Fibroblast of peridontal ligament (primary cell): ENCODE measurements around the gene XIST.
"Not testable (repeated sequence)": the region's sequence is repeated elsewhere in the genome, so short reads cannot be mapped to it uniquely, and the experiment has no call there.

Experiments
- DNase-seq: peaks from one replicate; pipeline ENCODE4 v3.0.0-alpha.2; 2010; ENCODE audit errors: extremely low read depth

The XIST gene

DNA sequence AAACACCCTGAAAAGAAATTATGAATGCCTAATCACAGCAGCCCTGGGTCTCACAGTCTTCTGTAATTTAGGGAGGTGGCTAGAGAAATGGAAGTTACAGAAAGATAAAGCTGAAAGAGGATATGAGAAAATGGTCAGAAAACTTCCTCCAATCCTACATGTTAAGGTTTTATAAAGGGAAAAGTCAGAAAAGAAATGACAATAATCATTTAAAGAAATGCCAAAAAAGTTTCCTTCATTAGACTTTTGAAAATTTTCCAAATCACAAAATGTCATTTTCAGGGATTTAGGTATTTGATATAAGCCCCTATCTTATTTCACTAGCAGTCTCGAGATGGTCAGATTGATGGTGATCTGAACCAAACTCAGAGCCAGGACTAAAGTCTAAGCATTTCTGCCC lies 13.4 kb downstream of the XIST start:
- DNase-seq = no peak

DNA sequence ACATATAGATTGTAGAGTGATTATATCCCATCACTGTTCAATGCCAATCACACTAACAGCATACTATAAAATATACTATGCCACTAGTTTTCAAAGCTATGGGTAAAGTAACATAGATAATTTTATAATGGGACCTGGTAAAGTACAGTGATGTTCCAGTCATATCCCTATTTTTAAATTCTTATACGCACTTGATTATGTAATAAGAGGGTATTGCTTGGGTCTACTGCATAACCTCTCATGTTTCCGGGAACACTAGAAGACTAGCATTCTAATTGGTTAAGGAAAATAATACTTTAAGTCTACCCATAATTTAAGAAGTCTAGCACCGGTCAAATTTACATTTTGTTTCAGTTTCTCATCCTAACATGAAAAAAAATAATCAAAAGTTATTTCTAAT lies 14.4 kb downstream of the XIST start:
- DNase-seq = no peak

DNA sequence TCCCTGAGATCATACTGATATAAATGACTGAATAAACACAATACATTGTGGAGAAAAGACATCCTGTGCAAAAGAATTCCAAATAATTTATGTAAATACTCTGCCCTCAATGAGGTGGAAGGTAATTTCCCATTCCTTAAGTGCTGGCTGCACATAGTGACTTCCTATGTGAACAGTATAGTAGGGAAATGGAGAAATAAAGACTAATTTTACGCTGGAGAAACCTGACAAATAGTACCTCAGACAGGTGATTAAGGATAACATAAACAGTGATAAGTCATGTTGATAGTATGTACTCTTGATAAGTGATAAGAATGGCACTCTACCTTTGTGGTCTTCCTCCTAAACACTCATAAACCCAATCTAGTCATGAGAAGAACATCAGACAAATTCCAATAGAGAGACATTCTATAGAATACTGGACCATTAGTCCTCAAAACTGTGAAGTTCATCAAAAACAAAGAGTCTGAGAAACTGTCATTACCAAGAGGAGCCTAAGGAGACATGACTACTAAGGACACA lies 15.5 kb downstream of the XIST start:
- no peak for DNase-seq

GRCh38 chrX:73834219-73834618 lies 18.3 kb downstream of the XIST start:
- DNase-seq = no peak

DNA sequence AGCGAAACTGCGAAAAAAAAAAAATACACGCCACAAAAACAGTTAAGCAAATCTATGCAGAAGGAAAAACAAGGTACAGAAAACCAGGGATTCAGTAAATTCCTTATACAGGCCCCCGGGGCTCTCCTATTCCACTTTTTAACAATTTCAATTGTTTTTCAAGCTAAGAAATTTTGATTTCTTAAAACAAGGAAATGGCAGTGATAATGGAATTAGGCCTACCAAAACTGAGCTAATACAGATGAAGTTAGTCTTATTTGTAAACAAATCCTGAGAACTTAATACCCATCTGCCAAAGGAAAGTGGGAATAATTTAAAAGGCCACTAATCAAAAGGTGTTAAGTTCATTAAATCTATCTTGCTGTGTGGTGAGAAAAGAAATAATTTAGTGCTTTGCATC lies 20.2 kb downstream of the XIST start:
- no peak for DNase-seq

- DNase-seq = no peak
These were observed 21.0 kb downstream of the XIST start for GRCh38 chrX:73831500-73831899.

GRCh38 chrX:73830489-73831414 lies 21.8 kb downstream of the XIST start:
- no peak for DNase-seq

GRCh38 chrX:73829890-73830466 lies 22.5 kb downstream of the XIST start:
- DNase-seq = no peak

- DNase-seq = no peak
These were observed 24.3 kb downstream of the XIST start for GRCh38 chrX:73828080-73828720.

DNA sequence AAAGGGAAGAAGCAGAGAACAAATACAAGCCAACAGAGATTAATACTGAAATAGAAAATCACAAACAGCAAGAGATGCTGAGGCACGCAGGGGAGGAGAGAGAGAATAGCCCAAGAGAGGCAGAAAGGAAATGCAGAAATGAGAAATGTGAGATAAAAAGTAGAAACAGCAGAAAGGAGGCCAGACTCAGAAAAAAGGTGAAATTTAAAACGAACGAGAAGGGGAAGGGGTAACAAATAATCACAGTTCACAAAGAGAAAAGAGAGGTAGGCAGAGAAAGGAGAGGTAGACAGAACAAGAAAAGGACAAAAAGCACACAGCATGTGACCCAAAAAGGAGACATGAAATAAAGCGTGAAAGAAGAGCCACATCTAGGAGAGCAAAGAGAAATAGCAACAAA lies 25.1 kb downstream of the XIST start:
- DNase-seq = no peak

- DNase-seq = no peak
These were observed 25.5 kb downstream of the XIST start for GRCh38 chrX:73826996-73827395.

DNA sequence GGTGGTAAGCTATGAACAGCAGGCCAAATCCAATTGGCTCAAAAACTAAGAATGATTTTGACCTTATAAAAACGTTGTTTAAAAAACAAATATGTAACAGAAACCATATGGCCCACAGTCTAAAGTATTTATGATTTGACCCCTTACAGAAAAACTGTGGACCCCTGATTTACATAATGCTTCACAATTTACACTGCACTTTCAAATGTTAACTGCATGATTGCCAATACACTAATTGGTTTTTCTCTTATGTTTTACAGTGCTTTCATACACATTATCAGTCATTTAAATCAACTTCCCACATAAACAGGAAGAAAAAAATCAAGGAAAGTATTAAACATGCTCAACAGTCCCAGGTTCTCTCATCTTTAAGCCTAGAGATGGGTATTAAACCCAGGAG lies 26.9 kb downstream of the XIST start:
- no peak for DNase-seq

DNA sequence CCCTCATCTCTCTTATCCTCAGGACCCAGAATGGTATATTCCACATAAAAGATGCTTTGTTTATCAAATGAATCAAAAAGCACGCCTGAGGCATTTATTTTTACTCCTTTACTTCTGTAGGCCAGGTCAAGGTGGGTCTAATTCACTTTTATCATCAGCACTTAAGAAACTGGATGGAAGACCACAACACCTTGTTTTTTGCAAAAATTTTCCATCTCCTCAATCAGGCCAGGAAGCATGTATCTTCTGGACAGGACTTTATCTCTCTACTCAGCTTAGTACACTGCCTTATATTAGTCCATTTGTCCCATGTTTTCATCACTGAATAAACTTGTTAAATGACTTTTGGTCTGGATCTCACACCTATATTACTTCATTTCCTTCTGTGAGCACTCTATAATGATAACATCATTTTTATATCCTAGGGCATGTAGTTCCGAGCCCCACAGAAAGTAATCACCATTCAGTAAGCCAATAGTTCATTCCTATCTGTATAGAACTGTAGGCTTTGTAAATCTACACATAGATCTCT lies 29.0 kb downstream of the XIST start:
- no peak for DNase-seq

DNA sequence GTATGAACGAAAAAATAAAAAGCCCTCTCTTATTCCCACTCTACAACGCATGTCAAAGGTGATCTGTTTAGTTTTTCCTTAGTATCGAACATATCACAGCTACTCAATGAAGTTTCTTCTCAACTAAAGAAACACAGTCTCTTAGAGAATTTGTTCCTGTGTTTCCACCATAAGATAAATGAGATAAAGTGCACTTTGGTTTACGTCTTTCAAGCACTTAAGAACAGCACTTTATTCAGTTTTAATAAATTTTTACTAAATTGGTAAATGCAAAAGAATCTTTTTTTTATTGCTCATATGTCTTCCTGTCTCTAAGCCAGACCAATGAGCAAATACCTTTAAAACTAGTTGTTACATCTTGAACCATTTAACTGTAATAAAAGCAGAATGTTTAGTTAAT lies 29.7 kb downstream of the XIST start:
- no peak for DNase-seq

GRCh38 chrX:73821921-73822559 lies 30.5 kb downstream of the XIST start:
- no peak for DNase-seq

- DNase-seq = not testable (repeated sequence)
These were observed 32.5 kb downstream of the XIST start for GRCh38 chrX:73819864-73820558.

DNA sequence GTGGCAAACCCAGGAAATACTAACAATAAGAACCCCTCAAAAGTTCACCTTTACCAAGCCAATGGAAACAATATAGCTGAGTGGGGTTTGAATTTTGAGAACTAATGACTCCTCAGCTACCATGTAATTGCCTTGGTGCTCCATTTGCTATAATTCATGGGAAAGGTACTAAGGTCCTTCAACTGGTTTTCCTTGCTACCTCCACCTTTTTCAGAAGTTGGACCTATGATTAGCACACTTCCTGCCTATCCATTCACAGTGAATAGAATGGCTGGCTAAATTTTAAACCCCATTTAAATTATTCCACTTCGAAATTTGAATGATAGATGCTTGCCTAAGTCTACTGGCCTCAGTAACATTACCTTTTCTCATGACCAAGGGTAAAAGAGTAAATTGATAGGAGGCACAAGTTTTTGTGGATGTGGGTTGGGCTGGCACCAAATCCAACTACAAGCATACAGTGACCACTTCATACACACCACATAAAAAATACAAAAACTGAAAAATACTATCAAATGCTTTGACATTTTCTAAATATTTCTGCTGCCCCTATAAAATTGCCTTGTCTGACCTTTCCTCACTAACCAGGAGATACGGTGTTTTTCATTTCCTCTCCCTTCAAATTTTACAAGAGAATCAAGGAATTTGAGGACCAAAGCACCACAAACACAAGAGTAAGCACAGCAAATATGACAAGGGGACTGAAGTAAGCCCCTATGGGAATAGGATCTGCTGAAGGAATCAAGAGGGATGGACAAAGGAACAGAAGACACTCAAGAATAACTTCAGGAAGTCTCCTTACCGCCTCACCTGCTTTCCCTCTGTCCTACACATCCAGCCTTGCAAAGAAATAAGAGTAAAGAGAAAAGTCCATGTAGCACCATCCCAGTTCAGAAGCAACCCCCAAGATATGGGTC lies 34.1 kb downstream of the XIST start:
- no peak for DNase-seq

DNA sequence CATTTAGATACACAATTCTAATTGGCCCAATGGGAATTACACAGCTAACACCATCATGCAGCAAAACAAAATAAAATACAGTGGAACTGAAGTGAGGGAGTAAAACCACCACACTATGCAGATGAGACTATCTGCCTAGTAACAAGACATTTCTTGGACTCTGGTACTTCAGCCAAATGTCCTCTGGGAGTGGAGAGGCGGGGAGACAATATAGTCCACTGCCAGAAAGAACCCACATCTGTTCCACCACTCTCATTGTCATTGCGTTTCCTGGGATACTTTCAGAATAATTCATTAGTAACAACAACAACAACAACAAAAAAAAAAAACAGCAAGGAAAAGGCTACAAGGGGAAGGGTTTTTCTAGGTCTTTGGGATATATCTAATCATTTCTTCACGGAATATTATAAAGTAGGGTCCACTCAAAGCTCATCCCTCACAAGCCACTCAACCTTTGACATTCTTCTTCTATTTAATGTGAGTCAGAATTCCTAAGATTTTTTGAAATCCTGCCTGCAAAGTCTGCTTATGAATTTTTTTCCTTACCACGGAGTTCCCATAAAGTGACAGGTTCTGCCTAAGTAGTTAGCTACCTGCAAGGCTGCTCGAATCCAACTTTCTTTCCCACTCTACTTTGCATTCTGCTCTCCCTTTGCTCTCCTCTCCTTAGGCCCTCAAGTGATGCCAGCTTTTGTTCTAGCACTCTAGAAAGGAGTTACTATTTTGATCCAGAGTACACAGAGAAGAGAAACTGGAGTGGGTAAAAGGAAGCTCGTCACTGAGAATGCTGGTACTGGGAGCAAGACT lies 34.9 kb downstream of the XIST start:
- no peak for DNase-seq

- no peak for DNase-seq
These were observed 40.3 kb downstream of the XIST start for GRCh38 chrX:73812256-73812655.
